Activated CD8-positive, alpha-beta memory T cell treated with anti-CD3 and anti-CD28 coated beads, Interleukin-2, amount 50 U/mL, for 1 hour (primary cell): ENCODE results near the gene GTF3C6.
"Not testable (repeated sequence)": the region's sequence is repeated elsewhere in the genome, so short reads cannot be mapped to it uniquely, and the experiment has no call there.

ENCODE experiments used
- DNase-seq: peaks from one replicate; pipeline ENCODE4 v3.0.0-alpha.2; 2020; ENCODE audit errors: extremely low read depth

Gene GTF3C6

GRCh38 chr6:110979565-110980101 is 21.1 kb downstream of the GTF3C6 start:
- no peak for DNase-seq

GRCh38 chr6:110980227-110980626 is 21.7 kb downstream of the GTF3C6 start:
- DNase-seq: no peak

GRCh38 chr6:110980648-110981047 is 22.1 kb downstream of the GTF3C6 start:
- DNase-seq: no peak

GRCh38 chr6:110981202-110981600 is 22.7 kb downstream of the GTF3C6 start:
- no peak for DNase-seq

GRCh38 chr6:110990840-110991576 is 32.5 kb downstream of the GTF3C6 start:
- DNase-seq: no peak

GRCh38 chr6:110996691-110997090 is 38.2 kb downstream of the GTF3C6 start:
- DNase-seq: no peak

- no peak for DNase-seq
These were observed 41.2 kb downstream of the GTF3C6 start for GRCh38 chr6:110999634-111000270.

- no peak for DNase-seq
These were observed 43.8 kb downstream of the GTF3C6 start for GRCh38 chr6:111002350-111002749.

- no peak for DNase-seq
These were observed 53.0 kb downstream of the GTF3C6 start for GRCh38 chr6:111011360-111012142.

- DNase-seq: no peak
These were observed 53.6 kb downstream of the GTF3C6 start for GRCh38 chr6:111012143-111012452.

- DNase-seq: not testable (repeated sequence)
These were observed 54.0 kb downstream of the GTF3C6 start for GRCh38 chr6:111012520-111012919.

- no peak for DNase-seq
These were observed 54.8 kb downstream of the GTF3C6 start for GRCh38 chr6:111013144-111013915.

GRCh38 chr6:111015389-111016124 is 57.1 kb downstream of the GTF3C6 start:
- DNase-seq: no peak

- not testable (repeated sequence) for DNase-seq
These were observed 58.7 kb downstream of the GTF3C6 start for GRCh38 chr6:111017241-111017640.
